ENCODE results near the gene NUDT16L1.

The NUDT16L1 gene

GRCh38 chr16:4656695-4657686 is 36.4 kb upstream of the NUDT16L1 start:
- Histone ChIP-seq H3K27me3 (ENCODE audit: insufficient read depth, poor library complexity, severe bottlenecking) (no peaks in the 10 kb centered on the region), H3K4me3 (replicated peaks; ENCODE audit: insufficient read depth, low read length) (no peak overlapping the region), H3K27ac (replicated peaks) (no peak overlapping the region)
- no peak for DNase-seq (ENCODE audit: low read depth in 1 of 2, low spot score in 1 of 2)
- TF ChIP-seq SPI1 (IDR thresholded peaks at IDR 0.05; ENCODE audit: borderline replicate concordance, low read depth) (no peak), GABPA (IDR thresholded peaks at IDR 0.05; ENCODE audit: low read depth) (no peak), REST (IDR thresholded peaks at IDR 0.05; ENCODE audit: insufficient replicate concordance, low read depth) (no peak), POLR2AphosphoS5 (IDR thresholded peaks at IDR 0.05; ENCODE audit: low read depth) (no peak)
- TF ChIP-seq, protein P1, sequence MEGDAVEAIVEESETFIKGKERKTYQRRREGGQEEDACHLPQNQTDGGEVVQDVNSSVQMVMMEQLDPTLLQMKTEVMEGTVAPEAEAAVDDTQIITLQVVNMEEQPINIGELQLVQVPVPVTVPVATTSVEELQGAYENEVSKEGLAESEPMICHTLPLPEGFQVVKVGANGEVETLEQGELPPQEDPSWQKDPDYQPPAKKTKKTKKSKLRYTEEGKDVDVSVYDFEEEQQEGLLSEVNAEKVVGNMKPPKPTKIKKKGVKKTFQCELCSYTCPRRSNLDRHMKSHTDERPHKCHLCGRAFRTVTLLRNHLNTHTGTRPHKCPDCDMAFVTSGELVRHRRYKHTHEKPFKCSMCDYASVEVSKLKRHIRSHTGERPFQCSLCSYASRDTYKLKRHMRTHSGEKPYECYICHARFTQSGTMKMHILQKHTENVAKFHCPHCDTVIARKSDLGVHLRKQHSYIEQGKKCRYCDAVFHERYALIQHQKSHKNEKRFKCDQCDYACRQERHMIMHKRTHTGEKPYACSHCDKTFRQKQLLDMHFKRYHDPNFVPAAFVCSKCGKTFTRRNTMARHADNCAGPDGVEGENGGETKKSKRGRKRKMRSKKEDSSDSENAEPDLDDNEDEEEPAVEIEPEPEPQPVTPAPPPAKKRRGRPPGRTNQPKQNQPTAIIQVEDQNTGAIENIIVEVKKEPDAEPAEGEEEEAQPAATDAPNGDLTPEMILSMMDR (IDR thresholded peaks at IDR 0.05; ENCODE audit: insufficient read depth, low read length), result no peak

DNA sequence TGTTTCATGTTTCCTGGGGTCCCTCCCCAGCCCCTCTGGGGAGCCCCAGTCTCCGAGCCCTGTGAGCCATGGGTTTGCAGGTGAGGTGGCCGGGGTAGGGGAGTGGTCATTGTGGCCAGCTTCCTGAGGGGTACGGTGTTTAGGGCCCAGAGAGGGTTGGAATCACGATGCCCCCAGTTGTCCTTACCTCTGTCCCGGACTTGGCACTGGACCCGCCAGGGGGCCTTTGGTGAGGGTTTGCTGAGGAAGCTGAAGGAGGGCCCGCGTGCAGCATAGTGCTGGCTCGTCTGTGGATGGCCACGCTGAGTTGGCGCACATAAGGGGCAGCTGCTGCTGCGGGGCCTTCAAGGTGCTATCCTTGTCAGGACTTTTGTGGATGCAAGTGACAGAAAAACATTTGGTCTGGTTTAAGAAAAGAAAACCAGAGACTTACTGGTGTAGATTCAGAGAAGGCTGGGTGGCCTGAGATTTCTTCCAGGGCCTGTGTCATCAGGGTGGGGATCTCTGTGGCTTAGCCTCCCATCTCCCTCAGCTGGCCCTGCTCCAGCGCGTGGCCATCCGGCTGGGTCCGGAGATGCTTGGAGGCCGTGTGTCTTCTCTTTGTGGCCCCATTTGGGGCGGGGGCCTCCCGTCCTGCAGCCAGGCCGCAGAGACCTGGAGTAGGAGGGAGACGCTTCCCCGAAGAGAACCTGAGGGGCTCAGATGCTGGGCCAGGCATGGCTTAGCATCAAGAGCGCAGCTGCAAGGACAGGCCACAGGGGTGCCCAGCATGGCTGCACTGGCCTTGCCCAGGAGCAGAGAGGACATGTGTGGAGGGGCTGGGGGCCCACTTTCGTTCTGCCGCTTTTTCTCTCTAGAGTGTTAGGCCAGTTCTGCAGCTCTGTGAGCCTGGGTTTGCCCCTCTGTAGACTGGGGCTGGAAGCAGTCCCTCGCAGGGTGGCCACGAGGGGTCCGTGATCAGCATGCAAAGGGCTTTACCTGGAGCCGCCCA is 33.7 kb upstream of the NUDT16L1 start:
- DNase-seq (ENCODE audit: low read depth in 1 of 2, low spot score in 1 of 2), result no peak
- no peaks in the 10 kb centered on the region for H3K27me3 ChIP-seq (ENCODE audit: insufficient read depth, poor library complexity, severe bottlenecking)
- H3K27ac ChIP-seq (replicated peaks), result no peak overlapping the region
- TF ChIP-seq, protein P1 (IDR thresholded peaks at IDR 0.05; ENCODE audit: insufficient read depth, low read length), result no peak
- TF ChIP-seq GABPA (IDR thresholded peaks at IDR 0.05; ENCODE audit: low read depth), result no peak
- no peak for TF ChIP-seq POLR2AphosphoS5 (IDR thresholded peaks at IDR 0.05; ENCODE audit: low read depth)
- TF ChIP-seq REST (IDR thresholded peaks at IDR 0.05; ENCODE audit: insufficient replicate concordance, low read depth), result no peak
- no peak for TF ChIP-seq SPI1 (IDR thresholded peaks at IDR 0.05; ENCODE audit: borderline replicate concordance, low read depth)
- no peak overlapping the region for H3K4me3 ChIP-seq (replicated peaks; ENCODE audit: insufficient read depth, low read length)

GRCh38 chr16:4660454-4661007 is 32.8 kb upstream of the NUDT16L1 start:
- H3K4me3 ChIP-seq (replicated peaks; ENCODE audit: insufficient read depth, low read length), result no peak overlapping the region
- H3K27me3 ChIP-seq (ENCODE audit: insufficient read depth, poor library complexity, severe bottlenecking), result no peaks in the 10 kb centered on the region
- TF ChIP-seq GABPA (IDR thresholded peaks at IDR 0.05; ENCODE audit: low read depth), result no peak
- H3K27ac ChIP-seq (replicated peaks), result peak overlapping the region; percentile 95
- no peak for DNase-seq (ENCODE audit: low read depth in 1 of 2, low spot score in 1 of 2)
